ENCODE measurements around the gene MAN2B1. TPM values are rescaled to one million over a fixed set of nuclear protein-coding genes. Genes with fewer than 3 reads are reported as not detected.

MAN2B1 gene
- total RNA-seq, 1 donor from 2014 or later: 109 TPM

DNA sequence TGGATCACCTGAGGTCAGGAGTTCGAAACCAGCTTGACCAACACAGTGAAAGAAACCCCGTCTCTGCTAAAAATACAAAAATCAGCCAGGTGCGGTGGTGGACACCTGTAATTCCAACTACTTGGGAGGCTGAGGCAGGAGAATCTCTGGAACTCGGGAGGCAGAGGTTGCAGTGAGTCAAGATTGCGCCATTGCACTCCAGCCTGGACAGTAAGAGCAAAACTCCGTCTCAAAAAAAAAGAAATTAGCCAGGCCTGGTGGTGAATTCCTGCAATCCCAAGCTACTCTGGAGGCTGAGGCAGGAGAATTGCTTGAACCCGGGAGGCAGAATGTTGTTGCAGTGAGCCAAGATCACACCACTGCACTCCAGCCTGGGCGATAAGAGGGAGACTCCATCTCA is 42.1 kb upstream of the MAN2B1 start:
- Mint-ChIP-seq H3K27me3 (ENCODE audit: low read depth) (no peaks in the 10 kb centered on the region), H3K4me3 (no peak overlapping the region), H3K27ac (no peak overlapping the region), H3K36me3 (peaks cover 34% of the 10 kb centered on the region), H3K4me1 (no peaks in the 10 kb centered on the region), H3K9me3 (no peaks in the 10 kb centered on the region)
- TF ChIP-seq, protein P1, sequence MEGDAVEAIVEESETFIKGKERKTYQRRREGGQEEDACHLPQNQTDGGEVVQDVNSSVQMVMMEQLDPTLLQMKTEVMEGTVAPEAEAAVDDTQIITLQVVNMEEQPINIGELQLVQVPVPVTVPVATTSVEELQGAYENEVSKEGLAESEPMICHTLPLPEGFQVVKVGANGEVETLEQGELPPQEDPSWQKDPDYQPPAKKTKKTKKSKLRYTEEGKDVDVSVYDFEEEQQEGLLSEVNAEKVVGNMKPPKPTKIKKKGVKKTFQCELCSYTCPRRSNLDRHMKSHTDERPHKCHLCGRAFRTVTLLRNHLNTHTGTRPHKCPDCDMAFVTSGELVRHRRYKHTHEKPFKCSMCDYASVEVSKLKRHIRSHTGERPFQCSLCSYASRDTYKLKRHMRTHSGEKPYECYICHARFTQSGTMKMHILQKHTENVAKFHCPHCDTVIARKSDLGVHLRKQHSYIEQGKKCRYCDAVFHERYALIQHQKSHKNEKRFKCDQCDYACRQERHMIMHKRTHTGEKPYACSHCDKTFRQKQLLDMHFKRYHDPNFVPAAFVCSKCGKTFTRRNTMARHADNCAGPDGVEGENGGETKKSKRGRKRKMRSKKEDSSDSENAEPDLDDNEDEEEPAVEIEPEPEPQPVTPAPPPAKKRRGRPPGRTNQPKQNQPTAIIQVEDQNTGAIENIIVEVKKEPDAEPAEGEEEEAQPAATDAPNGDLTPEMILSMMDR (IDR thresholded peaks at IDR 0.05; ENCODE audit: unreplicated experiment): no peak
- no peak for DNase-seq (ENCODE audit: low spot score in 2 of 2, unreplicated experiment in 2 of 2)

DNA sequence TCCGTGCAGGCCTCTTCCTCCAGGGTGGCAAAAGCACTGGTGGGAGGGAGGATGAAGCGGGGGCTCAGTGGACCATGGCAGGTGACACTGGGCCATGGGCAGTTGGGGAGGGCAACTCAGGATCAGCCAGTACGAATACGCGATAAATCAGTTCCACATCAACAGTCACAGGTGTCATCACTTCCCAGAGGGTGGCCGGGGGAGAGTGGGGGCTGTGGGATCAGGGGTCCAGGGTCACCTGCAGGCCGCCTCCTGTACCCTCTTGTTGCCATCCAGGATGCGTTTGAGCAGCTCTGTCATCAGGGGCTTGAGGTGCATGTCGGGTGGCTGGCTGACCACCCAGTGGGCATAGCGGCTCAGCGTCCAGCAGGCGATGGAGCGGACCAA is 39.8 kb upstream of the MAN2B1 start:
- H3K4me3 Mint-ChIP-seq: no peak overlapping the region
- TF ChIP-seq, protein P1 (IDR thresholded peaks at IDR 0.05; ENCODE audit: unreplicated experiment): no peak
- H3K4me1 Mint-ChIP-seq: no peaks in the 10 kb centered on the region
- H3K27me3 Mint-ChIP-seq (ENCODE audit: low read depth): no peaks in the 10 kb centered on the region
- H3K27ac Mint-ChIP-seq: no peak overlapping the region
- no peaks in the 10 kb centered on the region for H3K9me3 Mint-ChIP-seq
- DNase-seq (ENCODE audit: low spot score in 2 of 2, unreplicated experiment in 2 of 2): no peak
- peaks cover 35% of the 10 kb centered on the region for H3K36me3 Mint-ChIP-seq

DNA sequence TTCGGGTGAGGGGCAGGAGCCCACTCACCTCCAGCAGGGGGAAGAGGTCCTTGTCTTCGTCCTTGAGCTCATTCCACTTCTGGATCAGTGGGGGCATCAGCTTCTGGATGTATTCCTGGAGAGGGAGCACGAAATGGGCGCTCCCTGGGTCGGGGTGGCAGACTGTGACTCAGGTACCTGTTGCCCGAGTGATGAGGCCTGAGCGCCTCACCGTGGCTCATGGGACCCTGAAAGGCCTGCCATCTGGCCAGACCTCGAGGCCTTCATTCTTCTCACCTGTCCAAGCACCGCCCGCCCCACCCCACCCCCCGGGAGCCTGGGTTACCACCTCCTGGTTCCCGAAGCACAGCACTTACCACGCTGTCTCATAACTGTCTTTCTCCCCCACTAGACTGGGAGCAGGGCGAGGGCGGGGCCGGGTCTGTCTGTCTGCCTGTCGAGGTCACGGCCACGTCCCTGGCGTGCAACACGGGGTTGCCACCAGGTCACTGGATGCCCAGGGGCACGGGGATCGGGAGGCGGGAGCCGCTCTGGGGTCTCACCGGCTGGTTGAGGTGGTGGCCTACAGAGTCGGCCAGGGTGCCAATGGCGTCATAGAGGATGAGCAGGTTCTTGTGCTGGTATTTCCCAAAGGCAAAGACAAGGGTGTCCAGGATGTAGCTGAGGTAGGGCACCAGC is 39.3 kb upstream of the MAN2B1 start:
- Mint-ChIP-seq H3K36me3 (peaks cover 40% of the 10 kb centered on the region), H3K4me3 (no peak overlapping the region), H3K27me3 (ENCODE audit: low read depth) (no peaks in the 10 kb centered on the region), H3K27ac (no peak overlapping the region), H3K4me1 (no peaks in the 10 kb centered on the region), H3K9me3 (no peaks in the 10 kb centered on the region)
- TF ChIP-seq, protein P1 (IDR thresholded peaks at IDR 0.05; ENCODE audit: unreplicated experiment): no peak
- DNase-seq (ENCODE audit: low spot score in 2 of 2, unreplicated experiment in 2 of 2): no peak

DNA sequence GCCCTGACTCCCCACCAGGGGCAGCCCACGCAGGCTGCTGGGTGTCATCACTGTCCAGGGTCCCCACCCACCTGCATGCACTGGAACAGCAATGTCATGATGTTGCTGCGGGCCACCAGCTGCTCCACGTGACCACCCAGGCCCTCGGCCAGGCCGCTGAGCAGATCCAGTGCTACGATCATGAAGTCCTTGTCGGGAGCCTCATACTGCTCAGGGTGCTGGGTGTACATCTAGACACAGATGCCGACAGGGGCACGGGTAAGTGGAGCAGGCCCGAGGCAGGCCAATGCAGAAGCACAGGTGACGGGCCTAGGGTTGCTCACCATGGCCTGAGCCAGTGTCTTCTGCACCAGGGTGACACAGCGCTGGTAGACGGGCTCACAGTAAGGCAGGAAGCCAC is 38.6 kb upstream of the MAN2B1 start:
- Mint-ChIP-seq H3K36me3 (peaks cover 36% of the 10 kb centered on the region), H3K27me3 (ENCODE audit: low read depth) (no peaks in the 10 kb centered on the region), H3K4me3 (no peak overlapping the region), H3K9me3 (no peaks in the 10 kb centered on the region), H3K27ac (no peak overlapping the region), H3K4me1 (no peaks in the 10 kb centered on the region)
- TF ChIP-seq, protein P1 (IDR thresholded peaks at IDR 0.05; ENCODE audit: unreplicated experiment): no peak
- DNase-seq (ENCODE audit: low spot score in 2 of 2, unreplicated experiment in 2 of 2): no peak

DNA sequence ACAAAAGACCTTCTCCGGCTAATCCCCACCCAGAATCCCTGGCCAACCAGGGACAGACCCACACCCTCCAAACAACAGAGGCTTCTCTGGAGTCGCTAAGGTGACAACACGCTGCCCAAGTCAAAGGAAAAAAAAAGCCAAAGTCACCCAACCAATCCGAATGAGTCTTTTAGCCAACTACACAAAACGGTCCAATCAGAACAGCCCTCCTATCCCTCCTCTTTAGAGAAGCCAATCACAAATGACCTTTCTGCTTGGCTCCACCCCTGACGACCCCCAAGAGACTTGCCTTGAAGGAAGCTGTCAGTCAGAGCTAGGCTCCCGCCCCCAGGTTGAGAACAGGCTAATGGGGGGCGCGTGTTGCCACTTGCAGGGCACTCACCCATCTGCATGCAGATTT is 36.5 kb upstream of the MAN2B1 start:
- TF ChIP-seq, protein P1 (IDR thresholded peaks at IDR 0.05; ENCODE audit: unreplicated experiment): no peak
- H3K36me3 Mint-ChIP-seq: peaks cover 40% of the 10 kb centered on the region
- no peaks in the 10 kb centered on the region for H3K4me1 Mint-ChIP-seq
- H3K27ac Mint-ChIP-seq: no peak overlapping the region
- no peaks in the 10 kb centered on the region for H3K9me3 Mint-ChIP-seq
- no peak for DNase-seq (ENCODE audit: low spot score in 2 of 2, unreplicated experiment in 2 of 2)
- no peak overlapping the region for H3K4me3 Mint-ChIP-seq
- H3K27me3 Mint-ChIP-seq (ENCODE audit: low read depth): no peaks in the 10 kb centered on the region
